Stimulated activated CD8-positive, alpha-beta memory T cell treated with anti-CD3 and anti-CD28 coated beads, Interleukin-7, amount 100 ng/mL, for 24 hours (primary cell): ENCODE measurements around the gene CALN1.

ENCODE experiments used
- DNase-seq: peaks from one replicate; pipeline ENCODE4 v3.0.0-alpha.2; 2020; ENCODE audit warnings: low read depth

The CALN1 gene

DNA sequence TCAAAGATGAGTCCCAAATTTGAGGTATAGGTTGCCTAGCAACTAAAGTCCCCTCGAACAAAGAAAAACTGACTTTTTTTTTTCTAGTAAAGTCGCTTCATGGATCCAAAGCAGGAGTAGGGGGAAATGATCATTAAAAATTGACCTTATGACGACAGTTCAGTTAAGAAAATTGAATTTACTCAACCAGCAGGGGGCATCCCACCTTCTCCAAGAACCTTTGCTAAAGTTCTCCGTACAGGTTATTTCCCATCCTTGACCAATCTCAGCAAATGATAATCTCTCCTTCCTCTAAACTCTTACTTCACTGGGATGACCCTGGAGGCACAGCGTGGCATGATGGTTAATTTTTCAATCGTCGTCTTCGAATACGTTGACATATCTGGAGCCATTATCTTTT lies 228.3 kb downstream of the CALN1 start:
- no peak for DNase-seq

DNA sequence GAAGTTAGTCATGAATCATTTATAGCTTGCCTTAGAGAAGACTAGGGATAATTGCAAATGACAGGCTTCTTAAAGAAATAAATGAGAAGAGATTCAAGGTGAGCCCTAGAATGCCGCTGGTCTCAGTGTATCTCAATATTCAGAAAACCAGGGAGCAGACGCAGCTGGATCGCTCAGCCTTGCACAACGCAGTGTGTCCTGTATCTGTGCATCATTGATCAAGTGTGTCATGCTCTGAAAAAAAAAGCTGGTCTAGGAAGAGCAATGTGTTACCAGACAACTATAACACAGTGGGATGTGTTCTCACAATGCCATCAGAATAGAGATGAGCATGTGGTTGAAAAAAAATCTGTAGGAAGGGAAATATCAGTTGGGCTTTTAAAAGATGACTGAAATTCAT lies 230.1 kb downstream of the CALN1 start:
- no peak for DNase-seq

DNA sequence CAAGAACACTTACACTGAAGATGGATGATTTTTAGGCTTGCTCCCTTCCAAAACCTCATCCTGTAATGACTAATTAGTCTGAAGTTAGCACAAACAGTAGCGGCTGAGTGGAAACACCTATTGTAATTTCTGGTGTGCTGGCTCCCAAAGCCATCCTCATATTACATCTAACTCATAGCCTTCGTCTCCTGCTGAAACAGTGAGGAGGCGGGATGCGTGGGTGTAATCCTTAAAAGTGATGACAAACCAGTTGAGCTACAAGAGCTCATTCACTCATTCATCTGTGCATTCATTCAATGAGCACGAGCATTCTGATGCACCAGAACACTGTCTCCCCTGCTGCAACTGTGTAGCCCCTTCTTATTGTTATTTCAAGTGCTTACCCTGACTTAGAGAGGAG lies 235.3 kb downstream of the CALN1 start:
- no peak for DNase-seq

DNA sequence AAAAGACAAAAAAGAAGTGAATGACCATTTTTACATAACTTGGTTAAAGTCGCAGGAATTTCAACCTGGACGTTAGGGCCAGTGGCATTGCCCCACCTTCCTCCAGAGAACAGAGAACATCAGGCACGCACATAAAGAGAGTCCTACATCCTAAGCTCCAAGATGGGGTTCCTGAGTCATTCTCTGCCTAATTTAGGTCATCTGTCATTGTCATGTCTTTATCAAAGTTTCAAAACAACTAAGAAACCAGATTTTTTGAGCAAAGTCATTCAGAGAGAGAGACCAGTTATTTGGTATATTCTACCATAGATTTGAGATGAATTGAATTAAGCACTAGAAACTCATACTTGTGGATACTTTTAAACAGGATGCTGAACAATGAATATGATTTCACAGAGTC lies 241.7 kb downstream of the CALN1 start:
- DNase-seq = no peak

GRCh38 chr7:72163271-72163670 lies 248.9 kb downstream of the CALN1 start:
- DNase-seq = no peak

GRCh38 chr7:72161534-72161933 lies 250.6 kb downstream of the CALN1 start:
- no peak for DNase-seq

DNA sequence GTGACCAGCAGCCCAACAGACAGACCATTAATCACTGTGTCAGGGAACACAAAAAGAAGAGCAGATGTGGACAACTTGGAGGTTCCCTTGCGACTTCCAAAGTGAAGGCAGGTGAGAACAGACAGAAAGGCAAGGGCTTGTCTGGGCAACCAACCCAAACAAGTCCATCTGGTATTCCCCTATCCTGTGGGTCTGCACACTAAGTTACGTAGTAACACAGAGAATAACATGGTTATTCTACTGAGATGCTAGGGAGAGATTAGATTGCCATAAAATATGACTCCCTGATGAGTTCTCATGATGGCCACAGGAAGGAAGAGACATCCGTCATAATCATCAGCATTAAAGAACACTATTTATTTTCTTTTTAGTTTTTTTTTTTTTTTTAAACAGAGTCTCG lies 252.2 kb downstream of the CALN1 start:
- no peak for DNase-seq

- DNase-seq = no peak
Measured at GRCh38 chr7:72156671-72157070, 255.5 kb downstream of the CALN1 start.

DNA sequence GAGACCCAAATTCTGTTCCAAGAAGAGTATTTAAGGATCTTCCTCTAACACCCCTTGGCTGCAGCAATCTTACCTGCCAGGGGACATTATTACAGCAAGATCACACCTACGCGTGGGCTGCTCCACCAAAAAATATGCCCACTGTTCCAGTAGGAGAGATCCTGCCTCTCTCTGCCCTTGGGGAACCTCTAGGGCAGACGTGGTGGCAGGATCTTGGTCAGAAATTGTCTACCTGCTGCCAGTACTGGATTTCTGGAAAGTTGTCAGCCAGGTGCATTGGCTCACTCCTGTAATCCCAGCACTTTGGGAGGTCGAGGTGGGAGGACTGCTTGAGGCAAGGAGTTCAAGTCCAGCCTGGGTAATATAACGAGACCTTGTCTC lies 259.0 kb downstream of the CALN1 start:
- no peak for DNase-seq

GRCh38 chr7:72152161-72153131 lies 259.7 kb downstream of the CALN1 start:
- DNase-seq = no peak

DNA sequence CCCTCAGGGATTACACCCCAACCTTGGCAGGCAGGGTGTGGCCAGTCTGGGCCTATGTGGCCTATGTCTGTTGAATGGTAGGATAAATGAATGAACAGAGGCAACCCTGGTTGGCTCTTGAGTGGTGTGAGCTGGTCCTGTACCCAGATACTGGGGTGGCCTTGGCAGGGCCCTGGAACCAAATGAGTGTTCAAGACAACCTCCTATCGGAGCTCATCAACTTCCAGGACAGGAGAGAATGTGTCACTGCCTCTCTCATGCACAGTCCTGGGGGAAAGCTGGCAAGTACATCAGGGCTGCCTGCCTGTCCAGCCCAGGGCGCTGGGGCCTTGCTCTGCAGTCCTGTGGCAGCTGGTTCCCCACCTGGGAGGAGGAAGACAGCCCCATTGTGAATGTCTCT lies 271.6 kb downstream of the CALN1 start:
- DNase-seq = no peak

- DNase-seq = no peak
Measured at GRCh38 chr7:72127136-72127535, 285.0 kb downstream of the CALN1 start.

GRCh38 chr7:72123913-72124312 lies 288.2 kb downstream of the CALN1 start:
- DNase-seq = no peak

DNA sequence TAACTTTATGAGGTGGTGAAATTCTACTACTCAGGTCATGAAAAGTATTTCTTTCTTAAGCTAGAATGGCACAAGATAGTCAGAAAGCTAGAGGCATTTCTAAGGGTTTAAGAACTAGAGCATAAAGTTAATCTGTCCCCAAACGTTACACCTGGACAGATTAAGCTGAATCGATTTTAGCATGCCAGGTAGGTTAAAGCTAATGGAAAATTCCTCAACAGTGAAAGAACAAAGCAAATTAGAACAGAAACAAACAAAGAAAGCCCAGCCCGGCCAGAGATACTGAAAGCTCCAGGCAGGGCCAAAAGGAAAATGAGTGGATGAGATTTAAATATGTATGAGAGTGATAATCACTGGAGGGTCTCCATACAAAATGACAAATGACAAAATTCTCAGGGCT lies 293.8 kb downstream of the CALN1 start:
- DNase-seq = no peak

DNA sequence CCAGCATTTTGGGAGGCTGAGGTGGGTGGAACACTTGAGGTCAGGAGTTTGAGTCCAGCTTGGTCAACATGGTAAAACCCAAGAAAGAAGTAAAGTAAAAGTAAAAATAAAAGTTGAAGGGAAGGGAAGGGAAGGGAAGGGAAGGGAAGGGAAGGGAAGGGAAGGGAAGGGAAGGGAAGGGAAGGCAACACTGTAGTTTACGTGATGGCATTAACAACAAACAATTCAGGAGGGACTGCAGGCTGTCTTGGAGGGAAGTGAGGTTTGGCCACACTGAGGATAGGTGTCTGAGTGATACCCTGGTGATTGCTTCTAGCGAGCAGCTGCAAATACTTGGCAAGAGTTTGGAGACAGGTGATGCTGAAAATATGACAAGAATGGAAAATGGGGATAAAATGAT lies 298.0 kb downstream of the CALN1 start:
- no peak for DNase-seq

- no peak for DNase-seq
Measured at GRCh38 chr7:72112992-72113391, 299.1 kb downstream of the CALN1 start.

GRCh38 chr7:72112530-72112929 lies 299.6 kb downstream of the CALN1 start:
- DNase-seq = no peak

GRCh38 chr7:72111086-72111485 lies 301.1 kb downstream of the CALN1 start:
- DNase-seq = no peak

DNA sequence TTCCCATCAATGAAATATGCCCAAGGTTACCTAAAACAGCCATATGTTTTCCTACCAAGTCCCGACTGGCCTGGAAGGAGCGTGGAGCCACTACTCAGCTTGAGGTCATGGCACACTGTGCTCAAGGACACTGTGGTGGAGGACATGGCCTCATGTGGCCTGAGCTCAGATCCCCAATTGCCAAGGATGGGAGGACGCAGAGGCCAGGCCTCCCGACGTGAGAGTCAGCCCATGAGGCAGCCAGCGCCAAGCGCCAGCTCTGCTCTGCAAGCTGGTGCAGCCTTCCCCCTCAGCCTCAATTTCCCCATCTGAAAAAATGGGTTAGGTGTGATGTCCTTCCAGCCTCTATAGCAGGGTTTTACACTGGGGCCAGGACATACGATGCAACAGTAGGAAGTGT lies 302.6 kb downstream of the CALN1 start:
- DNase-seq = no peak

- no peak for DNase-seq
Measured at GRCh38 chr7:72106405-72106804, 305.7 kb downstream of the CALN1 start.

DNA sequence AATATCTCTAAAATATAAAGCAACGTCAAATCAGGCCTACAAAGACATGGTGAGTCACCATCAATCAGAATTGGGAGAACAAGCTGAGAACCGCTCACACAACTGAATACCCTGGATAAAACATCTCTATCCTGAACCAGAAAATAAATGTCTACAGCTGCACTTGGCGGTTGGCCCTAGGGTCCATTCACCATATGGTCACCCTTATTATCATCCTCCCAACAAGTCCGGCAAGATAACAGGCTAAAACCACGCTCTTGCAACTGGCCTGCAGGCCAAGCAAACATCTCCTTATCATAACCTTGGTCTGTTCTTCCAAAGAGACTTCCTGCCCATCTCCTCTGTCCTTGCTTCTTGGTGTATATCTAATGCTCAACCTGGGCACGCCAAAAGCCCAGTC lies 310.7 kb downstream of the CALN1 start:
- DNase-seq = no peak

DNA sequence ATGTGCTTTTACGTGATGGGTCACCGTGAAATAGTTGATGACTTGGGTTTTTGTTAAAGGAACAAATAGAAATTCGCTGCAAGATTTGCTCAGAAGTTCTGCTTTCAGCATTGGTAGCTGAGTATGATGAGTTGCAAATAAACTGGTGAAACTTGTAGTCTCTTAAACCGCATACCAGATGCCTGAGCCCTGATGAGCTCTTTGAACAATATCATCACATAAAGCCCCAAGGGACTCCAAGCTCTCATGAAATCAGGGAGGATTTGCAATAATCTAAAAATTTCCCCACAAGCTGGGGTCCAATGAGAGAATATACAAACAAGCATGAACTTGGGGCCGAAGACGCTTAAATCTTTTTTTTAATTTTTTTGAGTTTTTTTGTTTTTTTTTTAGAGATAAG lies 312.4 kb downstream of the CALN1 start:
- DNase-seq = no peak

GRCh38 chr7:72098807-72099580 lies 313.1 kb downstream of the CALN1 start:
- DNase-seq = no peak
